Stimulated activated CD4-positive, alpha-beta T cell treated with anti-CD3 and anti-CD28 coated beads, TNF-alpha, amount 100 ng/mL, for 1 hour (primary cell): Measurements from ENCODE around the gene CCDC194.
"Not testable (repeated sequence)": the region's sequence is repeated elsewhere in the genome, so short reads cannot be mapped to it uniquely, and the experiment has no call there.

Experiments used
- DNase-seq, 3 donors: peaks; one replicate each; pipeline ENCODE4 v3.0.0-alpha.2; 2020; ENCODE audit warnings: low read depth in 3 of 3, low spot score in 1 of 3

Gene CCDC194

GRCh38 chr19:17376935-17377600 lies 16.9 kb downstream of the CCDC194 start, which contains the start of gene PLVAP:
Gene PLVAP (minus strand): TSS chr19:17377342. CDS start chr19:17377288, 54 bp downstream.
- no peak for DNase-seq

DNA sequence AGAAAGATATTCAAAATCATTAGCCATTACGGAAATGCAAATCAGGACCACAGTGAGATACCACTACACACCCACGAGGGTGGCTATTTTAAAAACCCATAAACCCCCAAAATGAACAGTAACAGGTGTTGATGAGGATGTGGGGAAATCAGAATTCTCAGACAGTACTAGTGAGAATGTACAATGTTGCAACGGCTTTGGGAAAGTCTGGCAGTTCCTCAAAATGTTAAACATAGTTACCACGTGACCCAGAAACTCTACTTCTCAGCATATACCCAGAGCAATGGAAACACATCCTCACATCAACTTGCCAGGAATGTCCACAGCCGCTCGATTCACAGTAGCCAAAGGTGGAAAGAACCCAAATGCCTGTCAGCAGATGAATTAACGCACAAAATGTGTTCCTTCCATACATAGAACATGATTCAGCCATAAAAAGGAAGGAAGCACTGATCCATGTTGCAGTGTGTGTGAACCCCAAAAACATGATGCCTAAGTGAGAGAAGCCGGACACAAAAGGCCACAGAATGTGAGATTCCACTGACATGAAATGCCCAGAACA lies 23.9 kb downstream of the CCDC194 start:
- no peak for DNase-seq

- no peak for DNase-seq
Measured at GRCh38 chr19:17365361-17365760, 28.6 kb downstream of the CCDC194 start.

DNA sequence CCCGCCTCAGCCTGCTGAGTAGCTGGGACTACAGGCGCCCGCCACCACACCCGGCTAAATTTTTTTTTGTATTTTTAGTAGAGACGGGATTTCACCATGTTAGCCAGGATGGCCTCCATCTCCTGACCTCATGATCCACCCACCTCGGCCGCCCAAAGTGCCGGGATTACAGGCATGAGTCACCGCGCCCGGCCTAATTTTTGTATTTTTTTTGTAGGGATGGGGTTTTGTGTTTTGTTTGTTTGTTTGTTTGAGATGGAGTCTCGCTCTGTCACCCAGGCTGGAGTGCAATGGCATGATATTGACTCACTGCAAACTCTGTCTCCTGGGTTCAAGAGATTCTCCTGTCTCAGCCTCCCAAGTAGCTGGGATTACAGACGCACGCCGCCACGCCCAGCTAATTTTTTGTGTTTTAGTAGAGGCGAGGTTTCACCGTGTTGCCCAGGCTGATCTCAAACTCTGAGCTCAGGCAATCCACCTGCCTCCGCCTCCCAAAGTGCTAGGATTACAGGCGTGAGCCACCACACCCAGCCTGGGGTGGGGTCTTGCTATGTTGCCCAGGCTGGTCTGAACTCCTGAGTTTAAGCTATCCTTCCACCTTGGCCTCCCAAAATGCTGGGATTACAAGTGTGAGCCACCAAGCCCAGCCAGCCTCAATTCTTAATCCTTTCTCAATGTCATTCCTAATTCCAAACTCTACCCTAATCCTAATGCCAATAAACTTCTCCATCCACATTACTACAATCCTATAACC lies 30.0 kb downstream of the CCDC194 start:
- not testable (repeated sequence) for DNase-seq

GRCh38 chr19:17359905-17360800 lies 33.8 kb downstream of the CCDC194 start:
- DNase-seq: no peak

DNA sequence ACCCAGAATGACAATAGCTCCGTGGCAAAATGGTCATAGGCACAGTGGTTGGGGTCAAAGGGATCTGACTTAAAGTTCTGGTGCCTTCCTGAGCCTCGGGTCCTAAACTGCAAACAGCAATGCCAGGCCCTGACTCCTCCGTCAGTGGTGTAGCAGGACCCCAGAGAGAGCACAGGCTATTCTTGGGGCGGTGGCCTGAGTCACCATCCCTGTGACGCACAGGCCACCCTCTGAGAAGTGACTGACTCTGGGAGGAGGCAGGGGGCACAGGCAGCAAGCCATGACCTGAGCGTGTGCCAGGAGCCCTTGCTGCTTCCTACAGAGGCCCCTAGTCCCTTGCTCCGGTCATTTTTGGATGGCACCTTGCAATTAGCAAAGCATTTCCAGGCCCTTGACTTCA lies 35.6 kb downstream of the CCDC194 start:
- DNase-seq: no peak

- DNase-seq: no peak
Measured at GRCh38 chr19:17357724-17358123, 36.3 kb downstream of the CCDC194 start.

- no peak for DNase-seq
Measured at GRCh38 chr19:17357078-17357666, 36.8 kb downstream of the CCDC194 start.

DNA sequence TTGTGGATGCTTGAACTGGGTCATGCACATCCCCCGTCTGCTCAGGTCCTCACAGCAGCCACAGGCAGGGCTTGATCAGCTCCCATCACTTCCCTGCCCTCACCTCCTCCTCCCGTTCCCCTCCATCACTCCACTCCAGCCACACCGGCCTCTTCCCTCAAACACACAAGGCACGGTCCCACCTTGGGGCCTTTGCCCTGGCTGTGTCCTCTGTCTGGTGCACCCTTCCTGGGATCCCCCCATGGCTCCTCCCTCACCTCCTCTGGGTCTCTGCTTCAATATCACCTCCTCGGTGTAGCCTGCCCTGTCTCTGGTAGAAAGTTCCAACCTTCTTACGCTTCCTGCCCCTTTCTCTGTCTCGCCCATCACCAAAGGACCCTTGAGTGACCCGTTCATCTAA lies 40.6 kb downstream of the CCDC194 start:
- no peak for DNase-seq

GRCh38 chr19:17352608-17353280 lies 41.3 kb downstream of the CCDC194 start:
- no peak for DNase-seq

DNA sequence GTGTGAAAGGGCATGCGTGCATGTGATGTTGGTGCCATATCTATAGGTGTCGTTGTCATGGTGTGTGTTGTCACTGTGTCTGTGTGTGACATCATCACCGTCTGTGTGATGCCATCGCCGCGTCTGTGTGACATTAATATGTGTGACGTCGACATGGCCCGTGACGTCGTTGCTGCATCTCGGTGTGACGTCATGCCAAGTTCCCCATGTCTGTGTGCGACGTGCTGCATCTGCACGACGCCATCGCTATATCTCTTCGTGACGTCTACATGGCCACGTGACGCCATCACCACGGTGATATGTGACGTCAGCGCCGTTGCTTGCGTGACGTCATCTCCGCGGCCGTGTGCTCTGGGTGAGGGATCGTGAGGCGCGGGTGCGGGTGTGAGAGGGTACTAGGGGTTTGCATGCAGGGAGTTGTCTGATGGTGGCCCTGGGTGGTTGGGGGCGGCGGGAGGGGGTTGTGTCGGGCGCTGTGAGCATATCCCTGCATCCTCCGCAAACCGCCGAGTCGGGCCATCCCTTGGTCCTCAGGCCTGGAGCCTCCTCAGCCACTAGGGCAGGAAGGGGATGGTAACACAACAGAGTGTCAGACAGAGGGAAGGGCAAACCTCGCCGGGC lies 42.1 kb downstream of the CCDC194 start:
- no peak for DNase-seq

GRCh38 chr19:17348700-17349099 lies 45.3 kb downstream of the CCDC194 start:
- DNase-seq: no peak

- DNase-seq: no peak
Measured at GRCh38 chr19:17347877-17348276, 46.1 kb downstream of the CCDC194 start.

DNA sequence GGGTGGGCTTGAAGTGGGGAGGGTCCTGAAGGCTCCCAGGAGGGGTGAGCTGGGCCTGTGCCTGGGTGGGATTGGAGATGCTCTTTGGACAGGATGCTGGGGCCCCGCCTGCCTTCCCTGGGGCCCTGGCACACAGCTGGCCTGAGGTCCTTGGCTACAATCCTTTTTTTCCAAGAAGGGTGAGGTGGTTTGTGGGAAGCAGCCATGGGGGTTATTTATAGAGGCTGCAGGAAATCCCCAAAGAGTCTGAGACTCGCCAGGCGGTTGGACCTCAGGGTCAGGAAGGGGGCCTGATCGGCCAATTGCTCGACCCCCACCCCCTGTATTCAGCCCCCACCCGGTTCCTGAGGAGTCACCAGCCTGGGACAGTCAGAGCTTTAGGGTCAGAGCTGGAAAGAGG lies 46.6 kb downstream of the CCDC194 start:
- no peak for DNase-seq

GRCh38 chr19:17346109-17346671 lies 47.8 kb downstream of the CCDC194 start:
- DNase-seq: peak in 2 of 3 donors; percentile 59 to 79

DNA sequence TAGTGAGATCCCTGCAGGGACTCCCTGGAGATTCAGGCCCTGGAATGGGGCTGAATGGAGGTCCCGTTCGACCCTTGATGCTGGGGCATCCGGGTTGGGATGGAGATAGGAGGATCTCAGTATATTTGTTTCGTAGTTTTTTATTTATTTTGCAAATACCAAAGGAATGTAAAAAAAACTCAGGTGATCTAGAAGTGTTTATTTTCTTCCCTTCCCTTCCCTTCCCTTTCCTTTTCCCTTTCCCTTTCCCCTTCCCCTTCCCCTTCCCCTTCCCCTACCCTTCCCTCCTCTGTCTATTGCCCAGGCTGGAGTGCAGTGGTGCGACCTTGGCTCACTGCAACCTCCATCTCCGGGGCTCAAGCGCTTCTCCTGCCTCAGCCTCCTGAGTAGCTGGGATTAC lies 52.2 kb downstream of the CCDC194 start:
- no peak for DNase-seq

GRCh38 chr19:17341386-17341785 lies 52.6 kb downstream of the CCDC194 start:
- no peak for DNase-seq

GRCh38 chr19:17340871-17341357 lies 53.1 kb downstream of the CCDC194 start:
- no peak for DNase-seq
